Eye (tissue), 1 donor: ENCODE measurements around the gene TENM3.

Experiments
- DNase-seq: peaks from one replicate; pipeline ENCODE4 v3.0.0-alpha.2; 2015

Gene TENM3

GRCh38 chr4:182532441-182532840 lies 289.2 kb downstream of the TENM3 start:
- DNase-seq = no peak

DNA sequence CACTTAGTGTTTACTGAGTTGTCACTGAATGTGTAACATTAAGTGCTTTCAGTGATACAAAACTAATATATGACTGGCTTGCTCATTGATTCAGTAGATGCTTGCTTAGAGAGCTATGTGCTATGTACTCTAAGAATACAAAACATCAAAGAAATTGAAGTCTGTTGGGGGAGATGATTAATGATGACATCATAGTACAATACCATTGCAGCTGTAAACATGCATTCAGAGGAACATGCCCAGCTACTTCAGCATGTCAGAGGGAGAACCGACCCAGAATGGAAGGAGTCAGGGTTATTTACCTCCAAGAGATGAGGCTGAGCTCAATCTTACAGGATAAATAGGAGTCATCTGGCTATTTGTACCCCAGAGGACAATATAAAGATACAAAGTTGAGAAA lies 290.8 kb downstream of the TENM3 start:
- peak; percentile 26 for DNase-seq

GRCh38 chr4:182536221-182536811 lies 293.1 kb downstream of the TENM3 start:
- DNase-seq = peak; percentile 56

- DNase-seq = peak; percentile 31
Observed at GRCh38 chr4:182537031-182537795, 294.0 kb downstream of the TENM3 start.

- no peak for DNase-seq
Observed at GRCh38 chr4:182538031-182538430, 294.8 kb downstream of the TENM3 start.

GRCh38 chr4:182540496-182540895 lies 297.3 kb downstream of the TENM3 start:
- DNase-seq = no peak

GRCh38 chr4:182547435-182547834 lies 304.2 kb downstream of the TENM3 start:
- no peak for DNase-seq

GRCh38 chr4:182548156-182548555 lies 305.0 kb downstream of the TENM3 start:
- no peak for DNase-seq

- no peak for DNase-seq
Observed at GRCh38 chr4:182549356-182549755, 306.2 kb downstream of the TENM3 start.

- DNase-seq = no peak
Observed at GRCh38 chr4:182552948-182553347, 309.7 kb downstream of the TENM3 start.

DNA sequence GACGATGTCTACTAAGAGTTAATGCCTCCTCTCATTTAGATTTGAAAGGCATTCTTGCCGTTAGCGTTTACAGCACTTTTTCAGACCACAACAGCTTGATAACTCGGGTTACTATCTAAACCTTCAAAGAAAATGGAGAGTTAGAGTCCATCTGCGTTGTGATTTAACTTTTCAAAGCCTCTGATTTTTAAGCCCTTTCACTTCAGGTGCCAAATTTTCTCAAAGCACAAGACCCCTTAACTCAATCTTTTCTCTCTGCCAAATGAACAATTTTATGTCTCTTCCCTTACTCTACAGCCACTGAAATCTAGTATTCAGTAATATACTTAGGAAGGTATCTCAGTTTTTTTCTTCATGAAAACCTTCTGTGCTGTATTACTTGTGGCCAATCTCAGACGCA lies 310.5 kb downstream of the TENM3 start:
- DNase-seq = peak; percentile 24

DNA sequence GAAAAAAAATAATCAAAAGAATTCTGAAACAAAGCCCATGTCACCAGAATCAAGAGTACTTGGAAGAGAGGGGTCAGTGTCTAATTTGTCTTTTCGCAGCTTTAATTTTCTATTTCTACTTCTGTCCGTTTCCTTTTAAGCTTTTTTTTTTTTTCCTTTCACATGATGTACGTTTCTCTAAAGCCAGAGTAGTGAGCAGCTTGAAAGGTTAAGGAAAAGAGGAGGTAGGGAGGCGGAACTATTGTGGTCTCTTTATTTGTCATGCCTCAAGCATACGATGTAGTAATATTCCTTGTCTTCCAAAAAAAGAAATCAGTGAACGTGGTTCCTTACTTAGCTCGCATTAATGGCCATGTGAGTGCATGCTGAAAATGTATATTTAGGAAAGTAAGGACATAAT lies 311.5 kb downstream of the TENM3 start:
- peak; percentile 14 for DNase-seq

DNA sequence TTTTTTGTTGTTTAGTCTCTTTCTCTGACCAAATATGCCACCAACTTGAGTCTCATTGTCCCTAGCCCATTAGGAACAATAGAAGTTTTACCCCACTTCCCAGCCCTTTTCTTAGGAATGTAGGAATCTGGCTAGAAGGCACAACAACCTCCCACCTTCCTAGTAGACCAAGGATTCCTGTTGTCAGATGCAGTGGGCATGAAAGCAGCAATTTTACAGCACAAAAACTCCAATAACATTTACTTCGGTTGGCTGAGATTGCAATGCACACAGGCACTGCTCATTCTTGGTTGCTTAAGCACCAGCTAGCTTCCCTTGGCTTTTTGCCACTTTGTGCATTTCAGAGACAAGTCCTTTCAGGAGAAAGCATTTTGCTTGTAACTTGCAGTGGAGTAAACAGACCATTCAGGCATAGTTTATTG lies 312.8 kb downstream of the TENM3 start:
- DNase-seq = peak; percentile 50

GRCh38 chr4:182556580-182556979 lies 313.4 kb downstream of the TENM3 start:
- no peak for DNase-seq

DNA sequence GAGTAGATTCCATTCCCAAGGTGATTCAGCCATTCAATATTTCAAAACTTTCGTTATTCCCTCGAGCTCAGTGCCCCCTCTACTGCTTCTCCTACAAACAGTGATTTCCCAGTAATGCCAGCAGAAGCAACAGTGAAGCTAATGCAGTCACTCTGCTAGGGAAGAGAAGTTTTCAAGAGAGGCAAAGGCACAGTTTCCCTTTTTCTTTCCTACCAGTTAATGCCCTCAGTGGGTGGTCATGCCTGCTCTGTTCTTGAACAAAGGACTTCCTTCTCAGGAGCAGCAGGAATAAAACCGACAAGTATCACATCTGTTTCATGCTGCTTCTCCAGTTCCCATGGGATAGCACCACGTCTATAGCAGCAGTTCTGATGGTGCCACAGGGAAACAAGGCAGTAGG lies 317.2 kb downstream of the TENM3 start:
- peak; percentile 86 for DNase-seq

DNA sequence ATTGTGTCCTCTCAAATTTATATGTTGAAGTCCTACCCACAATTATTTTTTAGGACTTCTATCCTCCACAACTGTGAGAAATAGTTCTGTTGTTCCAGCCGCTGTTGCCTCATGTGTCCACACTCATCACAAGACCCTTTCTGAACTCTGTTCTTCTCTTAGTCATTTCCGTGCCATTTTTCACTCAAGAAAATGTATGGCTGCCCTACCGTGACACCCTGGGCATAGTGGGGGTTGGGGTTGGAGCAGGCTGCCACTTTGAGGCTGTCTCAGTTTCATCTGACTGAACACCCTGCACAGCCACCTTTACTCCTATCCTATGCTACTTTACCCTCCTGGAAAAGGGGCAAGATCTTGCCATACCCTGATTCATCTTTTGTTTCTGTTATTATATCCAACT lies 319.1 kb downstream of the TENM3 start:
- DNase-seq = no peak

- no peak for DNase-seq
Observed at GRCh38 chr4:182564724-182565369, 321.6 kb downstream of the TENM3 start.

- no peak for DNase-seq
Observed at GRCh38 chr4:182567119-182567518, 323.9 kb downstream of the TENM3 start.

DNA sequence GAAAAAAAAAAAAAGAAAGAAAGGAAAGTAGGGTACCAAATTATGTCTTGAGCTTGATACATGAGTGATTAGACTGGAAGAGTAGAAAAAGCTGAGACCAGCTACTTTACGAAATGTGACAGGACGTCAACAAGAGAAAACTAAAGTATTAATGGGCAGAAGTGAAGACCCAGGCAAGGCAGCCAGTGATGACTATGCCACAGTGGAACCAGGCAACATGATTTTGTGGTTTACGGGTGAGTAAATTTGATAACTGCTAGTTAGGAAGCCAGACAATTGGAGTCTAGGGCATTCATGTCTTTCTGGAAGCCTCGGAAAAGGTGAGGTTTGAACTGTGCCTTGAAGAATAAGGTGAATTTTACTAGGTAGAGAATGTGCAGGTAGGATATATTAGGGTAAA lies 326.4 kb downstream of the TENM3 start:
- no peak for DNase-seq

- no peak for DNase-seq
Observed at GRCh38 chr4:182574706-182575105, 331.5 kb downstream of the TENM3 start.

DNA sequence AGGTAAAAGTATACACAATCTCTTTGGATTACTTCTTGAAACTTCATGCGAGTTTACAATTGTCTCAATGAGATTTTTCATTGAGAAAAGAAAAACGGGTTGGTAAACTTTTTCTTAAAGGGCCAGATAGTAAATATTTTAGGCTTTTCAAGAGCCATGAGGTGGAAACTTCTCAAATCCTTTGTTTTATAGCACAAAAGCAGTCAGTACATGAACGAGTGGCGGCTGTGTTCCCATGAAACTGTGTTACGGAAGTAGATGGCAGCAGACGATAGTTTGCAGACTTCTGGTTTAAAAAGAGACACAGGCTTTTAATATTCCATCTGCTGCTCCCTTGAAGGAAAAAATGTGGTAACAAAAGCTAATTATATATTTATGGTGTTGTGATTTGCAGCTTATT lies 332.0 kb downstream of the TENM3 start:
- no peak for DNase-seq

DNA sequence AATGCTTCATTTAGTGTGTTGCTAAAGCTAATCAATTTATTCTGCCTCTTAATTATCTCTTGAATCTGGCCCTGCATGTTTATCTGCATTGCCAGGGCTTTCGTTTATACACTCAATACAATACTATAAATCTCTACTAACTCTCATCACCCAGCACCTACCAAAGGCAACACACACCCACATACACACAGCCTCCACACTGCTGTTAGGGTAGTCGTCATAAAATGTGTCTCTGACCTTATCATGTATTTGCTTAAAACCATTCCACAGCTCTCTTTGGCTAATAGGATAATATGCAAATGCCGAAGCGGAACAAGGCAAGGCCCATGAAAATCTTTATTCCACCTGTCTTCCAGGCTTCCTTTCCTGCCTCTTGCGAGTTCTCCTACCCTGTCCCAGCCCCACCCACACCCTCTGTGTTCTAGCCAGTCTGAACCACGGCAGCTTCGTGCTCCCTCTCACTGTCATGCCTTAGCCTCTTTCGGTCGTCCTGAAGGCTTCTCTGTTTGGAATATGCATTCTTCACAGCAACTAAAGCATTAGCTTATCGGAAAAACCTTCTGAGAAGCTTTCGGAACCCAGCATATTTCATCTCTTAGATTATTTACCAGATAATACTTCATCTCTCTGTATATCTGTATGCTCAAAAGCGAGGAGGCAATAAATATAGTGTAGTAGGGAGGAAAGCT lies 333.5 kb downstream of the TENM3 start:
- no peak for DNase-seq

DNA sequence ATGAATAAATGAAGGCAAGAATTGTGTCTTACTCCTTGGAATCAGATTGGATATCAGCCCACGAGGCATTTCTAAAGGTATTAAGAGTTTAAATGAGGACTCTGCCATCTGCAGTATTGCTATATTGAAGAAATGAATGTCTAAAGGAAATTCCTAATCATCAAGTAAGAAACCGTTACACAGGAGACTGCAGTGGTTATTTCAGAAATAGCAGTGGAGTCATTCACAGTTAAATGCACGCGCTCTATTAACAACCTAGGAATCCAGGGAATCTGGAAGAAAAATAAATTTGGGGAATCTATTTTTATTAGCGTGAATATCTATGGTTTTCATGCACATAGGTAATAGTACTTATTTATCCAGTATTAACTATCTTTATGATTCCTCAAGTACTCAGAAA lies 334.2 kb downstream of the TENM3 start:
- no peak for DNase-seq

- DNase-seq = no peak
Observed at GRCh38 chr4:182578402-182578801, 335.2 kb downstream of the TENM3 start.
